HG03571 (cell line): ENCODE measurements around the gene PHC3.
"Not testable (repeated sequence)": the region's sequence is repeated elsewhere in the genome, so short reads cannot be mapped to it uniquely, and the experiment has no call there.

Source experiments
- ATAC-seq: cut with Tn5 transposase; IDR thresholded peaks from one replicate; pipeline ENCODE4 v1.9.1; 2021; ENCODE audit not compliant: unreplicated experiment

PHC3 gene, protein sequence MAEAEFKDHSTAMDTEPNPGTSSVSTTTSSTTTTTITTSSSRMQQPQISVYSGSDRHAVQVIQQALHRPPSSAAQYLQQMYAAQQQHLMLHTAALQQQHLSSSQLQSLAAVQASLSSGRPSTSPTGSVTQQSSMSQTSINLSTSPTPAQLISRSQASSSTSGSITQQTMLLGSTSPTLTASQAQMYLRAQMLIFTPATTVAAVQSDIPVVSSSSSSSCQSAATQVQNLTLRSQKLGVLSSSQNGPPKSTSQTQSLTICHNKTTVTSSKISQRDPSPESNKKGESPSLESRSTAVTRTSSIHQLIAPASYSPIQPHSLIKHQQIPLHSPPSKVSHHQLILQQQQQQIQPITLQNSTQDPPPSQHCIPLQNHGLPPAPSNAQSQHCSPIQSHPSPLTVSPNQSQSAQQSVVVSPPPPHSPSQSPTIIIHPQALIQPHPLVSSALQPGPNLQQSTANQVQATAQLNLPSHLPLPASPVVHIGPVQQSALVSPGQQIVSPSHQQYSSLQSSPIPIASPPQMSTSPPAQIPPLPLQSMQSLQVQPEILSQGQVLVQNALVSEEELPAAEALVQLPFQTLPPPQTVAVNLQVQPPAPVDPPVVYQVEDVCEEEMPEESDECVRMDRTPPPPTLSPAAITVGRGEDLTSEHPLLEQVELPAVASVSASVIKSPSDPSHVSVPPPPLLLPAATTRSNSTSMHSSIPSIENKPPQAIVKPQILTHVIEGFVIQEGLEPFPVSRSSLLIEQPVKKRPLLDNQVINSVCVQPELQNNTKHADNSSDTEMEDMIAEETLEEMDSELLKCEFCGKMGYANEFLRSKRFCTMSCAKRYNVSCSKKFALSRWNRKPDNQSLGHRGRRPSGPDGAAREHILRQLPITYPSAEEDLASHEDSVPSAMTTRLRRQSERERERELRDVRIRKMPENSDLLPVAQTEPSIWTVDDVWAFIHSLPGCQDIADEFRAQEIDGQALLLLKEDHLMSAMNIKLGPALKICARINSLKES

DNA sequence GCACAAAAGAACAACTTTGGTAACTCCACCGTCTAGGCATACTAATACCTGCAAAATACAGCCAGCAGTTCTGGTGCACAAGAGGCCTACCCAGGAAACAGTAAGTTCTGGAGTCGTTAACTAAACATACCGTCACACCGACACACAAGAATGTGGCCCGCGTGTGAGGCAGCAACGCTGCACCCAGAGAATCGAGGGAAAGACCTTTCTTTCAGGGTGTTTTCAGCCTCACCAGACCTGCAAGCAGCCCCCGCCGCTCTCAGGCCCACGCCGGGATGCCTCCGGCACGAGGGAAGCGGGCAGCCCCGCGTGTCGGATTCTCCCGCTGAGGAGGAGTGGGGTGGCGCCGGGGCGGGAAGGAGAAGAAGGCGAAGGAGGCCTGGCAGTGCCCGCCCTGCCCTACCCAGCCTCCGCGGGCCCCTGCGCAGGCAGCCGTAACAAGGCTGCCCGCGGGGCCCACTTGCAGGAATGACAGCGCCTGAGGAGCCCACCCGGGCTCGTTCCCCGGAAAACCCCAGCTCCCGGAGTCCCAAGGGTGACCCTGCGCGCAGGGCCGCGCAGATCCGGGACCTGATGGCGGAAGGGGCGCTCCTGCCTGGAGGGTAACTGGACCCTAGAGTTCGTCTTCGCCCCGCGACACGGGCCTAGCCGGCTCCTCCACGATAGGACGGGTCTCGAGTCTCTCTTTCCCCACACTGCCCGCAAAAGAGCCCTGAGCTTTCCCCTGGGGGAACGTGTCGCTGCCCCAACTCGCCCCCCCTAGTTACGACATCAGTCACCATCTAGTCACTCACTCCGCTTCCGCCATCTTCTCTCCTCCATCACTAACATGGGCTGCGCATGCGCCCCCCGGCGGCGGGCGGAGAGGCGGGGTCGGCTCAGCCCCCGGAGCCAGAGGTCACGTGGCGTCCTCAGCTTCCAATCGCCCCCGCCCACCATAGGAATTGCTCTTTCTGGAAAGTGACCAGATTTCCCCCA is at the start of gene PHC3:
TSS of gene PHC3 (minus strand) at position 826 of the 978 bp plus-strand sequence. CDS start at position 808, 18 bp downstream.
- ATAC-seq, result peak; percentile 80

DNA sequence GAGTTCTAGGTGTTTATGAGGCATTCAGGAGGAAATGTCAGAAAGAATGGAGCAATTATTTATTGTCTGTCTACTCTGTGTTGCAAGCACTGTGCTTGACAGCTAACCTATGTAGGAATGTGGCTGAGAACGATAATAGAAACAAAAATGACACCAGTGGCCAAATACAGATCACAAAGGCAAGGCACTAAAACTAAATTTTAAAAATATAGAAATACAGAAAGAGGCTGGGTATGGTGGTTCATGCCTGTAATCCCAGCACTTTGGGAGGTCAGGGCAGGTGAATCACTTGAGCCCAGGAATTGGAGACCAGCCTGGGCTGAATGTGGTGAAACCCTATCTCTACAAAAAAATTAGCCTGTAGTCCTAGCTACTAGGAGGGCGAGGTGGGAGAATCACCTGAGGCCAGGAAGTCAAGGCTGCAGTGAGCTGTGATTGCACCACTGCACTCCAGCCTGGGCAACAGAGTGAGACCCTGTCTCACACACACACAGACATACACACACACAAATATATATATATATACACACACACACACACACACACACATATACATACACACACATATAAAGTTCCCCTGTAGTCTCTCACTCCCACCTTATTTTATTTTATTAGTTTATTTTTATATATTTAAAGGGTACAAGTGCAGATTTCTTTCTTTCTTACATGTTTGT is 46.7 kb upstream of the PHC3 start:
- ATAC-seq, result no peak

DNA sequence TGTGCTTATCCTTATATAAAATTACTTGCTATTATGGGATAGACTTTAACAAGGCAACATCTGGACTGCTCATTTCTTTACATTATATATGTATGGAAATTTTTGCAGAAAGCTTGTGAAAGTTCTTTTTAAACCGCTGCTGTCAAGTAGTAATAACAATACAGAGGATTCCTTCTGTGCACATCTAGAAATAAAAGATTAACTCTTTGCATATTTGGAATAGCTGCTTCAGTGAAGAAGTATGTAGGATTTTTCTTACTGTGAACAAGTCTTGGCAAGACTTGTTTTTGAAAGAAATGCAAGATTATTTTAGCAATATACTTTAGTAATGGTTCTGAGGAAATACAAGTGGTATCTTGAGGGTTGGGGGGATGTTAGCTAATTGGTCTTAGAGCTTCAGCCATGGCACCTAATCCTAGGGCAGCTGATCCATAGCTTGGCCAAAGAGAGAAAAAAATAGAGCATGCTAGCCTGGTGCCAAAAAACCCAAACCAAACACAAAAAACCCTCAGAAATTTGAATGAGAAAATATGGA is 45.0 kb upstream of the PHC3 start:
- no peak for ATAC-seq

DNA sequence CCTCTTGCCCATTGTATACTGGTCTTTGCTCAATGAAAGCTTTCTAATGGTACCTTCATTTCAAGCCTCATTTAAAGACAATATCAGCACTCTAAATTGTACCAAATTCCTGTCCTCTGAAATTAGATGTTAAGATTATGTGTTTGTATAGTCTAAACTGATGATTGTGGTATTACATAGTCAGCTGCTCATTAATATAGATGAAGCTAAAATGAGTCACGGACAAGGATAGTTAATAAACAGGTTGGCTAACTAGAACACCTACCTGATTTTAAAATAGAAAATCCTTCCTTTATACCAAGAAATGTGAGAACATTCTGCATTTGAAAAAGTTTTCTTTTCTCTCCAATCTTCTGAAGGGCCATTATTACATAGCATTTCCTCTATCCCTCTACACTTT is 43.6 kb upstream of the PHC3 start:
- no peak for ATAC-seq

DNA sequence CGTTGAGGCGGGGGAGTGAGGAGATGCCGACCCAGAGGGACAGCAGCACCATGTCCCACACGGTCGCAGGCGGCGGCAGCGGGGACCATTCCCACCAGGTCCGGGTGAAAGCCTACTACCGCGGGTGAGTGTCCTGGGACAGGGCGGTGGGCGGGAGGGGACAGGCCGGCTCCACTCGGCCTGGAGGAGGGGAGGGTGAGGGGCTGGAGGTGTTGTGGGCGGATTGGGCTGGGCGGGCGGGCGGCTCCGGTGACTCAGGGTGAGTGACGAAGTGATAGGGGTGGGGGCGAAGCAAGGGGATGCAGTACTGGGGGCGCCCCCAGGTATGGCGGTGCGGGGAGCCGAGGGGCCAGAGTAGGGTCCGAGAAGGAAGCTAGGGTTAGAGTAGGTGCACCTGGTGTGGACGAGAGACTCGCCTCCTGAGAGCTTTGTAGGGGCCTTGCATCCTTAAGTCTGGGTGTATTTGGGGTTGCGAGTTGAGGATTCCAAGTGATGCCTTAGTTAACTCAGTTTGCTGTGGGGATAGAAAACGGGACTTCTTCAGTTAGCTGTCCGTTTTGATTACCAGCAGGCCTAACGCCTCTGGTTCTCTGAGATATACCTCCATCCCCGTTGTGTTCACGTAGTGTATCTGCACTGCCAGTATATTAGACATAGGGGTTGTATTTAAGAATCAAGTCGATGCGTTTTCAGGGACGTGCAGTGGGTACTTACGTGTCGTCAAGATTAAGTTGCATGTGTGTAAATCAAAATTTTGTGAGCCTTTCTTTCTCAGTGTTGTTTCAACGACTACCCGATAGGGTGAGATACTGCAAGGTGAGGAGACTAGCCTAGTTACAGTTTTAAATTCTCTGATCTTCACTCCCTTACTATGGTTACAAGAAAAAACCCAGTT is 41.4 kb upstream of the PHC3 start:
- ATAC-seq, result peak; percentile 35

DNA sequence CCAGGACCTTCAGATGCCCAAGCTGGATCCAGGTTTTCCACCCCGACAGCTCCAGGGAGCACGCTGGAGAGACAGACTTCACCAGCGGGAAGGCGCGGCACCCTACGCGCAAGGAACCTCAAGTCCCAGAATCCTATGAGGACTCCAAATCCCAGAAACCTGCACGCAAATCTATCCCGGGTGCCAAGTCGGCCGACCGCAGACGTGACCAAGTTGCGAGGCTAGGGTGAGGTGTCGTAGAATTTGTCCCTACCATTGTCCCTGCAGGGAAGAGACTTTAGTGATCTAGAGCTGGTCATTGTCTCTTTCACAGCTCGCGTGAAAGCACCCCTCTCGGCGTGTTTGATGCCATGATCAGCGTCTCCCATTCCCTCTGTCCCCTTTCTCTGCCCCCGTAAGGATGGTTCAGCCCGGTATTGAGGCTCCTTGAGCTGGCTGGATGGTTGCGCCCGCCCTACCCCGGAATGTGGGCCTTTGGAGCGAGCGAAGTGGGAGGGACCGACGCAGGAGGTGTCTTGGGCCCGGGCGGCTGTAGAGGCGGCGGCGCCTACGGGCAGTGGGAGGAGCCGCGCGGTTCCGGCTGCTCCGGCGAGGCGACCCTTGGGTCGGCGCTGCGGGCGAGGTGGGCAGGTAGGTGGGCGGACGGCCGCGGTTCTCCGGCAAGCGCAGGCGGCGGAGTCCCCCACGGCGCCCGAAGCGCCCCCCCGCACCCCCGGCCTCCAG is 40.6 kb upstream of the PHC3 start, which contains the start of gene PRKCI:
TSS of gene PRKCI (plus strand) at position 501 of the 723 bp plus-strand sequence. CDS start 246 bp downstream, outside the sequence.
- ATAC-seq, result peak; percentile 98

DNA sequence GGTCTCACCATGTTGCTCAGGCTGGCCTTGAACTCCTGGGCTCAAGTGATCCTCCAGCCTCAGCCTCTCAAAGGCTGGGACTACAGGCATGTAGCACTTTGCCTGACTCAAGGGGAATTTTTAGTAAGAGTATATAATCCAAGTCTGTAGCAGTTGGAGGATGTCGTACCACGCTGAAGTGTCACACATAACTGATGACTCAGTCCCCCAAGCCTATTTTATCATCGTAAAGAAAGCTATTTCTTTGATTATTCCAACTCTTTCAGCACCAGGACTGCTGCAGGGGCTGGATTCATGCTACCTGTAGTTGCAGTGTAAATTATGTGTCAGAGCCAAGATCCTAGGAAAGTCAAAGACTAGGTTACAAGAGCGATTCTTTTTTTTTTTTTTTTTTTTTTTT is 39.3 kb upstream of the PHC3 start:
- no peak for ATAC-seq

DNA sequence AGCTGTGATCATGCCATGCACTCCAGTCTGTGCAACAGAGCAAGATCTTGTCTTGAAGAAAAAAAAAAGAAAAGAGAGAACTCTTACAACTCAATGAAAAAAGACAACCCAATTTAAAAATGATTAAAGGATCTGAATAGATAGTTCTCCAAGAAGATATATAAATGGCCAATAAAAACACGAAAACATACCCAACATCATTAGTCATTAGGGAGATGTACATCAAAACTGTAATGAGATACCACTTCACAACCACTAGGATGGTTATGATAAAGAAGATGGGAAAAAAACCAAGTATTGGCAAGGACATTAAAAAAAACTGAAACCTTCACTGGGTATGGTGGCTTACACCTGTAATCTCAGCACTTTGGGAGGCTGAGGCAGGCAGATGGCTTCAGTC is 38.3 kb upstream of the PHC3 start:
- no peak for ATAC-seq

DNA sequence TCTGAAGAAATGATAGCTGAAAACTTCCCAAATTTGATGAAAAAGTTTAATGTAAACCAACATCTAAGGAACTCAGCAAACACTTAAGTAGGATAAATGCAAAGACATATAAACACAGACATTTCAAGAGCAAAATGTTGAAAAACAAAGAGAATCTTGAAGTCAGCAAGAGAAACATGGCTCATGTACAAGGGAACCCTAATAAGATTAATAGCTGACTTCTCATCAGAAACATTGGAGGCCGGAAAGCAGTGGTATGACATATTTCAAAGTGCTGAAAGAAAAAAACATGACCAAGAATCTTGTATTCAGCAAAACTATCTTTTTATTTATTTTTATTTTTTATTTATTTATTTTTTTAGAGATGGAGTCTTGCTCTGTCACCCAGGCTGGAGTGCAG is 30.1 kb upstream of the PHC3 start:
- no peak for ATAC-seq

DNA sequence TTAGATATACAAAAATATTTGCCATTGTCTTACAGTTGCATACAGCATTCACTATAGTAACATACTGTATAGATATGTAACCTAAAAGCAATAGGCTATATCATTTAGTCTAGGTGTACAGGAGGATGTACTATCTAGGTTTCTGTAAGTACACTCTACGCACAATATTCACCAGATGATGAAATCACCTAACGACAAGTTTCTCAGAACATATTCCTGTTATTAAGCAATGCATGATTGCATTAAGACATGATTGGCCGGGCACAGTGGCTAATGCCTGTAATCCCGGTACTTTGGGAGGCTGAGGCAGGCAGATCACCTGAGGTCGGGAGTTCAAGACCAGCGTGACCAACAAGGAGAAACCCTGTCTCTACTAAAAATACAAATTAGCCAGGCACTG is 26.2 kb upstream of the PHC3 start:
- no peak for ATAC-seq

DNA sequence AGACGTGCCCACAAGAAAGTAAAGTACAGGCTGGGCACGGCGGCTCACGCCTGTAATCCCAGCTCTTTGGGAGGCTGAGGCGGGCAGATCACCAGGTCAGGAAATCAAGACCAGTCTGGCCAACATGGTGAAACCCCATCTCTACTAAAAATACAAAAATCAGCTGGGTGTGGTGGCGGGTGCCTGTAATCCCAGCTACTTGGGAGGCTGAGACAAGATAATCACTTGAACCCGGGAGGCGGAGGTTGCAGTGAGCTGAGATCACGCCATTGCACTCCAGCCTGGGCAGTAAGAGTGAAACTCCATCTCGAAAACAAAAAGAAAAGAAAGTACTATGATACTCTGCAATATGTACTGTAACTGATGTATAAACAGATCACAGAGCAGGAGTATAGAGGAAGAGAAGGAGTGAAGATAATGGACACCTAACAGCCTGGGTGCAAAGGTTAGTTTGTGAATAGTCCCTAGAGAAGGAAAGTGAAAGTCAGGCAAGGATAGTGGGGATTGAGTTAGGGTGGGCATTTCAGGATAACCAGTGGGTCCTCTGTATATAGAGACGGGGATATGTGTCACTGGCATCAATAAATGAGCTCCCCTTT is 24.7 kb upstream of the PHC3 start:
- ATAC-seq, result not testable (repeated sequence)

DNA sequence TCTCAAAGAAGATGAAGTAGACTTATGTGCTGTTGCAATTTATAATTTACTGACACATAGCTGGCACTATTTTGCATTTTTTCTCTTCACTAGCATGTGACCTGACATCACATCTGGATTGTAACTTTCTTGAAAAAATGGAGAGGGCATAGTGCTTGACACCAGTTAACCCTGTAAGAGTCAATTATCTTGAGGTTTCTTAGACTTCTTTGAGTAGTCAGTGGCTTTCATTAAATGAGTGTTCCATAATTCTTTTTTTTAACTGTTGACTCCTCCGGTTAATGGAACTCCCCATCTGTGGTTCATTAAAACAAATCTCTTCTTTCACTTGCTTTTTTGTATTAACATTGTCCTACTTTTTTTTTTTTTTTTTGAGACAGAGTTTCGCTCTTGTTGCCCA is 23.8 kb upstream of the PHC3 start:
- ATAC-seq, result no peak

DNA sequence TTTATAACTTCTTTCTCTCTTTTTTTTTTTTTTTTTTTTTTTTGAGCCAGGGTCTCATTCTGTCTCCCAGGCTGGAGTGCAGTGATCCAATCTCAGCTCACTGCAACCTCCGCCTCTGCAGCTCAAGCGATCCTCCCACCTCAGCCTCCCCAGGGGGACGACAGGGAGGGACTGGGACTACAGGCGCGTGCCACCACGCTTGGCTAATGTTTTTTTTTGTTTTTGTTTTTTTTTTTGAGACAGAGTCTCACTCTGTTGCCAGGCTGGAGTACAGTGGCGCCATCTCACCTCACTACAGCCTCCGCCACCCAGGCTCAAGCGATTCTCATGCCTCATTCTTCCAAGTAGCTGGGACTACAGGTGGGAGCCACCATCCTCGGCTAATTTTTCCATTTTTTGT is 23.0 kb upstream of the PHC3 start:
- no peak for ATAC-seq

DNA sequence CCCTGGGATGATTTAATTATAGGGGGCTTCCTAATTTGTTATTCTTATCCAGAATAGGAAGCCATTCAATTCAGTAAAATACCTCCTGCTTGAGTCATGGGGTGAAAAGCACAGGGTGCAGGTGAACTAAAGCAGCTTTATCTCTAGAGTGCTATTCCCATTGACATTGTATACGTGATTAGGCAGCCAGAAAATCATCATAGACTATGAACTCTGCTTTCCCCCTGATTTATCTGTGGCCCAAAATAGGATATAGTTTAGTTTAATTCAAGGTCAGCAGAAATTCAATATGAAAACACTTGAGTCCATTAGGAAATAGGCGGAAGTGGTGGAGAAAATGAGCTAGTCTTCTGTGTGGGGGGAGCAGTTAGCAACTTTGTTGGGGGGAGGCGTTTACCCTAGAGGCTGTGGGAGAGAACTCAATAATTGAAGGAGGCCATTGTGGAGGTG is 22.5 kb upstream of the PHC3 start:
- ATAC-seq, result no peak

DNA sequence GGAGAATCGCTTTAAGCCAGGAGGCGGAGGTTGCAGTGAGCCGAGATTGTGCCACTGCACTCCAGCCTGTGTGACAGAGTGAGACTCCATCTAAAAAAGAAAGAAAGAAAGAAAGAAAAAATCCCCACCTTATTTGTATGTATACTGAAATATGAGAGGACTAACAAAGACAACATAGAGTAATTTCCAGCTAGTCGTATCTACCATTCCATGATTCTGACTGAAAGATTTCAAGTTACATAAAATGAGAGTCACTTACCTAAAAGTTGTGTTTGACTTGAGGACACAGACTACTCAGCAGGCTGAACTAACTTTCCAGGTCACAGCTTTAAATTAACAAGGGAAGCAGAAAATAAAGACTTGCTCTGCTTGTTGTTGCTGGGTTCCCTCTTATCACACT is 21.9 kb upstream of the PHC3 start:
- no peak for ATAC-seq

DNA sequence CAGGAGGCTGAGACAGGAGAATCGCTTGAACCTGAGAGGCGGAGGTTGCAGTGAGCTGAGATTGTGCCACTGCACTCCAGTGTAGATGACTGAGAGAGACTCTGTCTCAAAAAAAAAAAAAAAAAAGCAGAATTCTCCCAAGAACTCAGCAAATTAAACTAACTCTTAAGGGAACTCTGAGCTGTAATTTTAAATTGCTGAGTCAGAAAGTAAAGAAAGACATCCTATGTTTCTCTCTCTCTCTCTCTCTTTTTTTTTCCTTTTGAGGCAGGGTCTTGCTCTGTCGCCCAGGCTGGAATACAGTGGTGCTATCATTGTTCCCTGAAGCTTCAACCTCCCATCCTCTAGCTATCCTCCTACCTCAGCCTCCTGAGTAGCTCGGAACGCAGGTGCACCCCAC is 20.0 kb upstream of the PHC3 start:
- no peak for ATAC-seq

DNA sequence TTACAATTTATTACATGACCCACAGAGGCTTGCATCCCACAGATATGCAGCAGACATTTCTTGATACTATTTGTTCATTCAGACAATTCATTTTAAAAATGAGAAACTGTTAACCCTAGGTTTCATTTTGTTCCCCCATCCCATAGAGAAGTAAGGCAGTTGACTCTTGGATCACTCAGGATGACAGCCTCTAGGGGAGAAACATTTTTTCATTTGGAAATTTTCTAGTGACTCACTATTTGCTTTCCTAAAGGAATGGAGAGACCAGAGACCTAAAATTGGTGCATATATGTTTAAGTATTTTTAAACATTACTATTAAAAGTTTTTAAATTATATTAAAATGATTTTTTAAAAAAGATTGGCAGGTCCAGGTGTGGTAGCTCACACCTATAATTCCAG is 19.5 kb upstream of the PHC3 start:
- ATAC-seq, result no peak

DNA sequence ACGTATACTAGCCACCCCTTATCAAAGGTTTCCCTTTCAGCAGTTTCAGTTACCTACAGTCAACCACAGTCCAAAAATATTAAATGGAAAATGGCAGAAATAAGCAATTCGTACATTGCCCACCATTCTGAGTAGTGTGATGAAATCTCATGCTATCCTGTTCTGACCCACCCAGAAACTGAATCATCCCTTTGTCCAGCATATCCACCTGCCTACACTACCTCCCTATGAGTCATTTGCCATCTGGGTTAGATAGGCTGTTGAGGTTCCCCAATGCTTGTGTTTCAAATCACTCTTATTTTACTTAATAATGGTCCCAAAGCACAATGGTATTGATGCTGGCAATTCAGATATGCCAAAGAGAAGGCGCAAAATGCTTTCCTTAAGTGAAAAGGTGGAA is 15.3 kb upstream of the PHC3 start:
- ATAC-seq, result no peak
